ENCODE data around the gene WLS.
"Not testable (repeated sequence)": the region's sequence is repeated elsewhere in the genome, so short reads cannot be mapped to it uniquely, and the experiment has no call there.

The WLS gene

DNA sequence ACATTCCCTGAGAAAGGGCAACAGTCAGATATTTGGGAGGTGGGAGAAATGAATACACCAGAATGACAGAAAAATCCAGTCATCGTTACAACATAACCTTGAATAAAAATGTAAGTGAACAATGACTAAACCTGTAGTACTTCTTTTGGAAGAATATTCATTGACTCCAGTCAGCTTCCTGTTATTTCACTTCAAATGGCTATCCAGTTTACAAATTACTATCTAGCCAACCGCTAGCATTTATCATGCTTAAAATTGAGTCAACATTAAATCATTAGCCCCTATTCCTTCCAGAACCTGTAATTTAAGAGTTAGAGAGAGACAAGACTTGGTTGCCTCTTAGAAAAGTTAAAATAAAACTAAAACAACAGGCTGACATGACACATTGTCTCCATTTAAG lies 33.6 kb downstream of the WLS start:
- no peak for DNase-seq (ENCODE audit: low spot score)

DNA sequence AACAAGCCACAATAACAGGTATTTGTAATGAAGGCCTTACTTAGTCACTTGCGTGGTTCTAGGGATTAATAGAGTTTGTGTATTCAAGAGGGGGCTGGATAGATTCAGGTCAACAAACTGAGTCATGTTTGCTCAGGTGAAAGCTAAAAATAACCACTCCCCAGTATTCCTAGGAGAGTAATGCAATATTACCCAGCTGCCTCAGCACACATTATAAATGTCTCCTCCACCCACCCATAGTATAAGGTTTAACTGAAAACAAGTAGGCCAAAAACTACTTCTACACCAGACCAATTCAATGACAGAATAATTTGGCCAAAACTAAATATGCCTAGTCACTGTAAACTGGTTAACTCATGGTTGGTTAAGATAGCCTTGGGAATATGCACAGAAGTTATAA lies 34.4 kb downstream of the WLS start:
- DNase-seq (ENCODE audit: low spot score): no peak

DNA sequence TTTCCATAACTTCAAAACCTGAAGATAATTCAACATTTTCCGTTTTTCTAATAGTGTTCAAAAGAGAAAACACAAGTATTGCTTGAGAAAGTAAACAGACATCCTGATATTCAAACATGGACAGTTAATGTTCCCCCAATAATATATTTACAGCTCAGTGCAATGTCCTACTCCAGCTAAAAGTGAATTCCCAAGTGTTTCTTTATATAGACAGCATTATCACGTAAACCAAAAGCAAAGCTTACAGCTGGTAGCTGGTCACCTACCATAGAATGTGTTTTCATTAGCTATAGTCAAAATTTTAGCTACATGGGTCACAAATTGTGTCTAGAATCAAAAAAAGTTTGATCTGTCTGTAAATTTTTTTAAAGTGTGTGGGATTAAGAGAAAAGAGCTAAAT lies 34.9 kb downstream of the WLS start:
- no peak for DNase-seq (ENCODE audit: low spot score)

DNA sequence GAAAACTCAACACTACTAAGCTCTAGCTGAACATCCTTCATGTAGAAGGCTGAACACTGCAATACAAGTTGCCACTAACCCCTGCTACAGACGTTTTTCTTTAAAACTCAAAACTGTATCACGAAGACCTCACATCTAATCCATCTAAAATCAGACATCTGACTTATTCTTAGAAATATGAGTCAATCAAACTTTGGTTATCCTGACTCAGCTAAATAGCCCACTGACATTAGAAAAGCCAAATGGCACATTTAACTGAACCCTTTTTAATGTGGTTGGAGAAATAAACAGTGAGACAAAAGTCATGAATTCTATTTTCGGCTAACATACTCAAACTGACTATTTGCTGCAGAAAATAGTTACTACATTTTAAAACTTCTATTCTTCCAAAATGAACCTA lies 35.6 kb downstream of the WLS start:
- DNase-seq (ENCODE audit: low spot score): no peak

DNA sequence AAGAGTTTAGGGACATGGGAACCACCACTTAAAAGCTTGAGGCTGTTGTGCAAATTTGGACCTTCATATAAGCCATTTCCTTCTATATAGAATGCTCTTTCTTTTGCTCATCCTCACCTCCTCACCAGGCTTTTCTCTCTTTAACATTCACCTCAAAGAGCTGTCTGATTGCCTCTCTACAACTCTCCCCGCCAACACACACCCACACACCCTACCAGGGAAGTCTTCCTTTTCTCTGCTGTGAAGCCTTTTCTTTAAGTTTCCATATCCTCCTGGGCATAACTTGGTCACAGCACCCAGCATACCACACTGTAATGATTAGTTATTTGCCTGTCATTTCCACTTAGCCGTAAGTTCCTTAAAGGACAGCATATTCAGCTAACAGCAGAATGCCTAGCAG lies 40.6 kb downstream of the WLS start:
- DNase-seq (ENCODE audit: low spot score): no peak

DNA sequence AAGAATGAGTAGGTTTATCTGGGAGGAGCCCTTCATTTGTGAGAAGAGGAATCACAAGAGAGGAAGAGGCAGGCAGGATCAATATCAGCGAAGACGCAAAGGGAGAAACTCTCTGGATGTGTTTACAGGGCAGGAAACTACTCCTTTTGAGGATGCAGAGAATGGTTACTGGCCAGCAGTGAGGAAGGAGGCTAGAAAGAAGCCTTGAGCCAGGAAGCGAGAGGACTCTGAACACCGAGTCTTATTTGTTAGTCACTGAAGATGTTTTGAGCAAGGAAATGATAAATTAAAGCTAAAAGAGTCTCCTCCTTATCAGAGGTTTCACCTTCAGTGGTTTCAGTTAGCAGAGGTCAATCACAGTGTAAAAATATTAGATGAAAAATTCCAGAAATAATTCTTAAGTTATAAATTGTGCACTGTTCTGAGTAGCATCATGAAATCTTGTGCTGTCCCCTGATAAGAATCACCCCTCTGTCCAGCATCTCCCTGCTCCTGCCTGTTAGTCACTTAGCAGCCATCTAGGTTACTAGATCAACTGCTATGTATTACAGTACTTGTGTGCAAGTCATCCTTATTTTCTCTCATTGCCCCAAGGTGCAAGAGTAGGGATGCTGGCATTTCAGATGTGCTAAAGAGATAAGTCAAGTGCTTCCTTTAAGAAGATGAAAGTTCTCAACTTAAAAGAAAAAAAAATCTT lies 43.5 kb downstream of the WLS start:
- DNase-seq (ENCODE audit: low spot score): no peak

DNA sequence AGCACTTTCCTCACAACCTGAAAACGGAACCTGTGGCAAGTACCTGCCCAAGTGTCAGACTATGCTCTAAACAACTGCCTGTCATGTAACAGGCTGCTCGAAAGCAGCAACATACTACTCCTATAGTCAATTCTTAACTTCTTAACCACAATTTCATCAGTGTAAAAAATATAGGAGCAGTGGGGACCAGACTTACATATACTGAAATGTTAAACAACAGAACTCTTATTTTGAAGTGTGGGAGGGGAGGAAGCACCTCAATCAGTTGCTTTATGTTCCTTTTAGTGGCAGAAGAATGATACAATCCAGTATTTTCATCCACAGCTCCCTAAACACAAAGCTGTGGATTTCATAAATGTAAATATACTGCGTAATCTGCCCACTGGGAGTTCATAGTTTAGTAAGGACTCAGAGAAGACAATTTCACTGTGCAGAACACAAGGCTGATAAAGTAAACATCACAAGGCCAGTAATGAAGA lies 44.2 kb downstream of the WLS start:
- DNase-seq (ENCODE audit: low spot score): no peak

DNA sequence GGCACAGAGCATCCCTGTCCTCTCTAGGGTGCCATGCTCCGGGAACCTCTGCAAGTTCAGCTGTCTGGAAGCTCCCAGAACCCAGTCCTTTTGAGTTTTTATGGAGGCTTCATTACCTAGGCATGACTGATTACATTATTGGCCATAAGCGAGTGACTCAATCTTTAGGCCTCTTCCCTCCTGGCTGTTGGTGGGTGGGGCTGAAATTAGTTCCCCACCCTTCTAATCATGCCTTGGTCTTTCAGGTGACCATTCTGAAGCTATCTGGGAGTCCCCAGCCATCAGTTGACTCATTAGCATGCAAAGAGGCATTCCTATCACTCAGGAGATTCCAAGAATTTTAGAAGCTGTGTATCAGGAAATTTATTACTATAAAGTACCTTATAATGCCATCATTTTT lies 46.6 kb downstream of the WLS start:
- DNase-seq (ENCODE audit: low spot score): no peak

DNA sequence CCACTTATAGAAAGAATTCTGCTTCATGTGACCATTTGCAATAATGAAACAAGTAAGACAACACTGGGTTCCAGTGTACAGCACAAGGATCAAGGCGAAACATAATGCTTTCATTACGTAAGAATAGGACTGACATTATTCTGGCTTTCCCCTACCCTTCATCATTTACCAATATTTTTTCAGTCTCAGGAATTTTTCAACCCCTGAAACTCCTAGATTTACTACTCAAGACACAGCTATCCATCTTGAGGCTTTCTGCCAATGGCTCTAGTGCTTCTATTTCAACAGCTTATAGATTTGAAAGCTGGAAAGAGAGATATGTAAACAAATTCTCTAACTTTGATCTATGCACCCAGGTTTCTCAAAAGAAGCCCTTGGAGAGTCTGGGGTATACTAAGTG lies 48.4 kb downstream of the WLS start:
- no peak for DNase-seq (ENCODE audit: low spot score)

DNA sequence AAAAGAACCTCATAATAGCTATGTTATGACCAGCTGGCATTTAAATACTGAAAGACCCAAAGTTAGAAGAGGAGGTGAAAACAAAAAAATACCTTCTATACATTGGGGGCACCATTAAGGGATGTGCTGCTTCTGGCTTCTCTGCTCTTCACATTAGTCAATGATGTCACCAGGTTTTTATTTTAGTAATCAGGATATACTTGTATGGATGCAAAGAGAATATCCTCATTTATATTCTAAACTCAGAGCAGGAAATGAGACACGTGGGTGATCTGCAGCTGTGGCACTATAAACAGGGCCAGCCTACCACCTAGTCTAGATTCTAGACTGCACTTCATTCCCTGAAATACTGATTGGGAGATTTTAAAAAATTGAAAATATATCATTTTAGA lies 51.2 kb downstream of the WLS start:
- no peak for DNase-seq (ENCODE audit: low spot score)

DNA sequence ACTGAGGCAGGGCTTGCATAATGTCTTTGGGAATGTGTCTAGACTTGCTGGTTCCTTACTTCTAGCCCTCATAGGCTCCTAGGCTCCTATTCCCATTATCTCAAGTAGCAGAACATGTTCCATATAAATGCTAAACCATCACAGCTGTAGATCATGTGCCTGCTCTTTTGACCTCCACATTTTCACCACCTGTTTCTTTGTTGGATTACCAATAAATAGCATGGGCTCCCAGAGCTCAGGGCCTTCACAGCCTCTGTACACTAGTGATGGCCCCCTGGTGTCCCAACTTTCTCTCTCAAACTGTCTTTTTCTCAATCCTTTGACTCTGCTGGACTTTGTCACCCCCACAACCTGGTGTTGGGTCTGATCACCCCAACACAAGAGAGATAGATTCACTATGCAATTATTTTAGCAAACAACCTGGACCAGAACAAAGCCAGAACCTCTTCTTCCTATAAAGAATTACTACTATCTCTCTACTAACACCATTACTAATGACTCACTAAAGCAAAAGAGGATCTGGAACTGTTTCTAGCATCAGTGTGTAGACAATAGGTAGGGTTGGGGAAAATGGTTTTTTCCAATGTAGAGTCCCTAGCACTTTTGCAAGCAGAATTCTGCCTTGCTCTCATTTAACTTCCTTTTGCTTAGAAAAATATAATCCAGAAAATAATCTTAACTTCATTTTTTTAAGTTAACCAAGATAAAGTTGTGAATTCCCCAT lies 51.7 kb downstream of the WLS start:
- DNase-seq (ENCODE audit: low spot score): no peak

DNA sequence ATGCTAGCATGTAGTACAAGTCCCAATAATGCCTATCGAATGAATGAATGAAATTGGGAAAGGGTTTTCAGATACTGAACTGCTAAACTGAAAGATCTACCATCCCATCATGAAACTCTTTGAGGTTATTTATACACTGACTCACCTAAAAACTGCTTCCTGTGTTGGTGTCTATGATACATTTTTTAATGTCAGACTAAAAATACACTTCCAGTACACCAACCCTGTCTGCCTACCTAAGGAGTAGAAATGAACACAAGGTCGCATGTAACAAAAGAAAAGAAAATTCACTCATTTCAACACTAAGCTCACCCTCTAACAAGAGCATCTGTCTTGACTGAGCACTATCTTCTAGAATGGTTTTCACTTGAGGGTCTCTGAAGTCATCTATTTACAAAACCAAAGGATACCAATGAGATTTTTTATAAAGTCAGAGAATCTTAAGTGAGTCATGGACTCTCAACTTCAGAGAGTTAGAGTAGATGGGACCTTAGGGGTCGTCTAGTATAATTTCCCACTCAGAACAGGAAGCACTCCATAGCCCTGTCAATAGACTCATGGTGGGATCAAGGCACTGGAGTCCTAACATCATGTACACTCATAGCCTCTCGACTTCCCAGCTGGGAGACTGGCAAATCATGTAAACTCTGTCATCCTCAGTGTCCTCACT lies 53.4 kb downstream of the WLS start:
- no peak for DNase-seq (ENCODE audit: low spot score)

DNA sequence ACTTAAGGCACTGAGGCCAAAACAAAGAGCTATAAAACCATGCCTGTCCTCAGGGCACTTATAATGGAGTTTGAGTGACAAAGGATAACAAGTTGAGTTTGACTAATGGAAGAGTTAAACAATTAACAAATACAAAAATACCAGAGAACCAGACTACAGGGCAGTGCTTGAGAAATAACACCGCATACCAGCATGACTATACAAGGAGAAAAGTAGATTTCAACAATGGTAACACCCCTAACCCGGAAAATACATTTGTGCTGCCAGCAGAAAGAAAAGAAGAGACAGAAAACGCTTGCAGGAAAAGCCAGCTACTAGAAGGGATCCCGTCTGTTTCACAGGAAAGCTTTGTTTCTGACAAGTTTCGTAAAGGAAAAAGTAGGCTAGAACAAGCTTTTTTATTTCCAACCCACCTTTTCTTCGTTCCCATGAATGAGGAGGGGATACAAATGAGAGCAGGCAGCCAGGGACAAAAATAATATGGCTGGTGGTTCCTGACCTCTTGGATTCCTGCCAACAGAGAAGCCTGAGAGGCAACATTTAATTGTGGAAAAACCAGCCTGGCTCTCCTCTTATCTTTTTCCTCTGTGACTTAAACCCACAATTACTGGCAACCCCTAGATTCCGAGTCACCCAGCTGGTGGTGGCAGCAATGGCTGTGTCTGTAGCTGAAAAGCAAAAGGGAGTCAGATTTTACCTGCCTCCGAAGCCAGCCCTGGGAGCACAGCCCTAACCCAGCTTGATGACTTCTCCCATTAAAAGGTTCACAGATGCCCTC lies 56.5 kb downstream of the WLS start:
- DNase-seq (ENCODE audit: low spot score): no peak

DNA sequence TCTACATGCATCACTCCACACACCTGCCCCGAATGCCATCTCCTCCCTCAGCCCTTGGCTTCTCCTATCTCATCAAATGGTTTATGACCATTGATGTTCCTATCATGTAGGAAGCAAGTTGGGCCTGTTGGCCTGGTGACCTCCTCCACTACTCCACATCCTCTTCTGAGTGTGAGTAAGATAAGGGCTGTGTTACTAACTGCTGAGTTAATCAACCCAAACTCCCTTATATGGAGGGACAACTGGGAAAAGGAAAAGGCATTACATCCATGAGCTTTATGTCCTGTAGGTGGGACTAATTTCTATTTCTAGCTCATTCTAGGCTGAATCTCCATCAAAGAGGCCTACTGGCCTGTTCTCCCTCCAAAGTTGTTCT lies 57.6 kb downstream of the WLS start:
- no peak for DNase-seq (ENCODE audit: low spot score)

DNA sequence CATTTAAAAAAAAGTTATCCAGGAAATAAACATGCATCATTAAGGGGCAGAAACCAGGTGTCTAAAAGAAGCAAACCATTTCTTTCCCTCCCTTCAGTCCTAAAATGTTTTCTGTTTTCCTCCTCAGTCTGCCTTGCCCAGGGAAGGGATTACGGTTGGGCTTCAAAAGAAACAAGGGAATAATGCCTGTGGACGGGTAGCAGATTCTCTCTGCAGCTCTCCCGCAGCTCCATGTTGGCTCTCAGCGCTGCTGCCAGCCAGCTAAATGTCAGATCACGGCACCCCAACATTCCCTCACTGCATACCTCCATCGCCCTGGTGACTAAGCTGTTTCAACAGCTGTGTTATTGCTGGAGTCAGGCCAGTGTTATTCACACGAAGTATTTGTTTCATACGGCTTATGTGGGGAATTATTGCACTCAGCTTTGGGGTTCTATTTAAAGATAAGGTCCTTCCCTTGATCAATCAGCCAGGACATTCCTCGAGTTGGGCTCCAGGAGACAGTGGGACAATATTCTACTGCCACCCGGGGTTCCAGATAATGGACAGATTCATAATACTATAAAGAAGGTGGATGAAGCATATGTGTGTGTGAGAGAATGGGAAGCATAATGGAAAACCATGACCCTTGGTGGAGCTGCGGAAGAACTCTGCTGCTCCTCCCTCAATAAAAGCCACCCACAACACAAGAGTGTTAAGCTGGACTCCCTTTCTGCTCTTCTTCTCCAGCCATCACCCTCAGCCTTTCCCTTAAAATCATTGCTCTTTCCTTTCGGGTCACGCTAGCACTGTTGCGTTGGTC lies 58.2 kb downstream of the WLS start:
- DNase-seq (ENCODE audit: low spot score): no peak

DNA sequence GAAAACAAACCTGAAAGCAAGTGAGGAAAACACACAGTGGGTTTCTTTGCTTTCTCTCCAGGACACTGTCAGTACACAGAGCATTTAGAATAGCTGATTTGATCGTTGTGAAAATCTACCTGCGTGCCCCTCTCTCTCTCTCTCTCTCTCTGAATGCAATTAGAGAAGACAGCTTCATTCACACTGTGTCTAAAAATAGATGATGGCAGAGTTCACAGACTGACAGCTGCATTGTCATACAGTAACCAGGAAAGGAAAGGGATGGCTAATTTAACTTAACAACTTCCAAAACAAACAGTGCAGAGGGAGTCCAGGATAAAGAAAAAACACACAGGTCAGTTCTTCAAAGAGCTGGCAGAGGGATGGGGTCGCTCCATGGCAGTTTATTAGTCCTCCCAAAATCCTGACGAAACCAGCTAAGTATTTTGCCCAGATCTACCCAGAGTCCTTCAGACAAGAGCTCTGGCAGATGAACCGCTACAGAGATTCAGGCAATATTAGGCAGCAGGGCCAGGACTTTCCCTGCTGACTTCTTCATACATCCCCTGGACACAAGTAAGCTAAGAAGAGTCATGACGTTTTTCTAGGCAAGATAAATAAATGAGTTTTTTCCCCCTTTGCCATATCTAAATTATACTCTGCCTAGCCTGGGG lies 58.9 kb downstream of the WLS start:
- no peak for DNase-seq (ENCODE audit: low spot score)

DNA sequence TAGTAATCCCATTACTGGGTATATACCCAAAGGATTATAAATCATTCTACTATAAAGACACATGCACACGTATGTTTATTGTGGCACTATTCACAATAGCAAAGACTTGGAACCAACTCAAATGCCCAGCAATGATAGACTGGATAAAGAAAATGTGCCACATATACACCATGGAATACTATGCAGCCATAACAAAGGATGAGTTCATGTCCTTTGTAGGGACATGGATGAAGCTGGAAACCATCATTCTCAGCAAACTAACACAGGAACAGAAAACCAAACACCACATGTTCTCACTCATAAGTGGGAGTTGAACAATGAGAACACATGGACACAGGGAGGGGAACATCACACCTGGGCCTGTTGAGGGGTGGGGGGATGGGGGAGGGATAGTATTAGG lies 60.5 kb downstream of the WLS start:
- not testable (repeated sequence) for DNase-seq (ENCODE audit: low spot score)

DNA sequence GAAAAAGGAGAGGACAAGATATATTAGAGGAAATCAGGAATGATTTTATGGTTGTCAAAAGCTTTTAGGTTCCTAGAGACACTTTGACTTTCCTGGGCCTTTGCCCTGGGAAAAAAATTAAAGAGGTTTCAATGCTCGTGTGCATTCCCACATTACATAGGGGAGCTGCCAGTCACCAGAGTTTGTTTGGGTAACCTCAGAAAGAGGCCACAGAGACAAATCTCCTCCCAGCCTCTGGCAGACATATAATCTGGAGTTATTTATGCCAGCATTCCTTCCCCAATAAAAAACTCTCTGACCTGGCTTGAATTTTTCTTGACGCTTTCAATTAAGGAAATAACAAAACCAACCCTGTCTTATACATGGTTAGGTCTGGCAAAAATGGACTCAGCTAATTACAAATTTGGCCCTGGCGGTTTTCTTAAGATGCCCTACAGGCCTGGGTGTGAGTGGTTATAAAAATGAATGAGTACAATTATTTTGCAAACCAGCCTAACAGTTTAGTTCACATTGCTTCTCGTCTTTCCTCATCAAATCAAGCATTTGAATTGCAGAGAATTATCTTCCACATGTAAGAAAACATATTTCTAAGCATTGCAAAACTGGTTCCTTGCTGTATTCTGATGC lies 63.7 kb downstream of the WLS start:
- DNase-seq (ENCODE audit: low spot score): no peak

DNA sequence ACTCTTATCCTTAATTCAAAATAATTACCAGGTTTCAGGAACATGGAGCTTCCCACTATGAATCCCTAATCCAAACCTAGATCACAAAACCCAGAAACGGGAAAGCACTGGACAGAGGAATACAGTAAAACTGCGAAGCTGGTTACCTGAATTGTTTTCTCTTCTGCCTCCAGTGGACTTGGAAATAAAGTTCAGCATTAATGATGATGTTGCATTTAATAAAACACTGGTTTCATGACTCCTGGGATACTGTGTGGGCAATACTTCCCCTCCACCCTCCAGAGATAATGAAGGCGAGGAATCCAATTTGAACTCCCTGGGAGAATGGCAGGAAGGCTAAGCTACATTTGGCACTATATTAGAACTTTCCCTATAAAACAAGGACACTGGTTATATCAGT lies 65.1 kb downstream of the WLS start:
- DNase-seq (ENCODE audit: low spot score): no peak

DNA sequence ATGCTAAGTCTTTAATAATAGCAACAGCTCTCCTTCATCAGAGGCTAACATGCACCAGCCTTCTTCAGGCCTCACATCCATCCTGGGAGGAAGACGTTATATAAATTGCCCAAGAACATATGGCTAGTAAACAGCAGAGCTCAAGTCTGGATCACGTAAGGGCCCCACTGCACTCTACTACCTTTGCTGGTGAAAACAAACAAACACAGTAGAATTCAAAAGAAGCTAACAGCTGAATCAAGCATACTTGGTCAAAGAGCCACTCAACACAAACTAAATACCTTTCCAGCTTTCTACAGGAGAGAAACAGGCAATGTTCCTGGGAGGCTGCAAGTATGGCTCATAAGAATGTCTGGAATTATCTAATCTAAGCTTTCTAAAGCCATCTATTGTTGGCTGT lies 66.0 kb downstream of the WLS start:
- no peak for DNase-seq (ENCODE audit: low spot score)

DNA sequence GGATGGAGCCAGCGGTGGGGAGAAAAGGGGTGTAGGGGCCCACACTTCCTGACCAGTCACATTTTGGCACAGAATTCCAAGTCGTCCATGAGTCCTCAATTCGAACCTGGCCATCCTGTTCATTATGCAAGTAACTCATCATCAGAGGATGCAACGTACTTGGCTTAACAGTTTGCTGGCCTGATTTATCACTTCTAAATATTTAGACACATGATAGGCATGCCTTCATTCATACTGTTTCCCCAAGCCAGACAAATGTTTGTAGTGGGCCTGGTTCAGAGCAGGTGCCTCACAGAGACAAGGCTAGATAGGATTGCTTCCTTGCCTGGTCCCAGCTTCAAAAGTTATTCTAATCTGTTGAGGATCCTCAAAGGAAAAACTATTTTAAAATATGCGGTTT lies 66.7 kb downstream of the WLS start:
- DNase-seq (ENCODE audit: low spot score): no peak
